H7 (cell line): Measurements from ENCODE around the gene SLIT3. TPM values are rescaled to one million over a fixed set of nuclear protein-coding genes. Genes with fewer than 3 reads are reported as not detected.

Experiments used
- DNase-seq: peaks from one replicate; pipeline ENCODE4 v3.0.0; 2012
- H3K27me3 ChIP-seq: 2 replicates; pipeline ENCODE4 v1.6.0; 2011; ENCODE audit warnings: mild to moderate bottlenecking, low read length; ENCODE audit not compliant: control insufficient read depth, insufficient read depth
- H3K36me3 ChIP-seq: replicated peaks from 2 replicates; pipeline ENCODE4 v1.5.1; 2011; ENCODE audit warnings: low read length; ENCODE audit not compliant: control insufficient read depth, insufficient read depth
- H3K4me3 ChIP-seq: 2 replicates; pipeline ENCODE4 v1.5.1; 2011; ENCODE audit warnings: low read depth, mild to moderate bottlenecking, control low read depth, low read length, moderate library complexity; ENCODE audit not compliant: insufficient read depth
- total RNA-seq: library from RNA; depleted of rRNA; stranded (reverse); fragments of >200 nt; shearing (Covaris generic); gene quantifications from 2 replicates; pipeline ENCODE4 v1.2.3, GENCODE V29; 2014

Gene SLIT3
- total RNA-seq, 1 experiment from 2014 or later: 0.97 TPM

DNA sequence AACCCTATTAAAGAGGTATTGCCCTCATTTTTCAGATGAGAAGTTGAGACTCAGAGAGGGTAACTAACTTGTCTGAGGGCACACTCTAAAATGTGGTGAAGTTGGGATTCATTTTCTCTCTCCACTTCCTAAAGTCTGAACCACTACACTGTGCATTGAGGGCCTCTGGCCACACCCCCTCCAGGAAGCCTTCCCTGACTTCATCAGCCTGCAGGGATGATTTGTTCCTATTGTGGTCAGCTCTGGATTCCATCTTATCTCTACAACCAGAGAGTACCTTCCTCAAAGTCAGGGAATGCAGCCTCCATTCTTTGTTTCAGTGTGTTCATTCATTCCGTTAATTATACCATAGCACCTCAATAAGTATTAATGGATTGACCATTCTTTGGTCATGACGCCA is 365.8 kb downstream of the SLIT3 start:
- DNase-seq: no peak
- Histone ChIP-seq H3K27me3 (no peaks in the 10 kb centered on the region), H3K4me3 (no peak overlapping the region), H3K36me3 (no peaks in the 10 kb centered on the region)

DNA sequence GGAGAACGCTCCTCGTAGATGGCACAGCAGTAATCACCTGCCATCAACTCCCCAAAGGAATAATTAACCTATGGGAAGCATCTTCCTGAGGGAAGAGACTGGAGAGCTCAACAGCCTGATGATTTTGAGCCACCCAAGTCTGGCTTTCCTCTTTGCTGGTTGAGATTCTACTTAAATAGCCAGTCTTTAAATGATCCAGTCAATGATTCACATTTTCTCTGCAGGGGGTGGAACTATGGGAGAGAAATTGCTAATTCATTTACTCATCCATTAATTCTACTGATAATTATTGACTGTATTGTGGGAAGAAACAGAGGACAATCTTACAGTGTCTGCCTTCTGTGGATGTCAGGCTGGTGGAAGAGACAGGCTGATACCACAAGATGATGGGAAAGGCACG is 366.8 kb downstream of the SLIT3 start:
- Histone ChIP-seq H3K36me3 (no peaks in the 10 kb centered on the region), H3K27me3 (no peaks in the 10 kb centered on the region), H3K4me3 (no peak overlapping the region)
- no peak for DNase-seq

DNA sequence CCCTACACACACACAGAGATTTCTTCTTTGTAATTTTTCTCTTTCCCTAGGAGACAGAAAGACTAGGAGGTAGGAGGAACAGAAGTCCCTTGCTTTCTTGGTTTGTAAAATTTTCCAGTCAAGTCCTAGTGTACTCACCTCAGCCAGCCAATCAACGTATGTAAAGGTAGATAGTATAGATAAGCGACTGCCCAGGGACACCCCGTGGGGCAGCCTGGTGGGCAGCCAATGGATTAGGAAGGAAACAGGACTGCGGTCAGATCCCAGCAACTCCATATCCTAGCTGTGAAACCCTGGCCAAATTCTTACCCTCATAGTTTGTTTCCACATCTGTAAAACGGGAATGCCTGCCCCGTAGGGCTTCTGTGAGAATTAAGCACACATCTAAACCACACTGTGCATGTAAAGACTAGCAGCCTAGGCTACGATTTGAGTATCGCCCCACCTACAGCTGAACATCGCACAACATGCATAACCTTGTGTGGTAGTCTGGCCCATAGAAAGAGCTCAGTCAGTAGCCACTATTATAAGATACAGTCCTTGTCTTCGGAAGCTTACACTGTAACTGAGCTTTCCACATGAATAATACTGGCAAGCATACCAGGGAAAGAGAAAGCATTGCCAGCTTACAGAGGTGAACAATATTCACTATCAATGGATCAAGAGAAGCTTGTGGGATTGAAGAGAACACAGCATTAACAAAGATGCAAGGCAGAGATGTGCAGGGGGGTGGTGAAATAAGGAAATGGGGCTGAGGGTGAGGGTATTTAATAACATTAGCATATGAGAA is 368.3 kb downstream of the SLIT3 start:
- Histone ChIP-seq H3K36me3 (no peaks in the 10 kb centered on the region), H3K27me3 (no peaks in the 10 kb centered on the region), H3K4me3 (no peak overlapping the region)
- peak; percentile 37 for DNase-seq

DNA sequence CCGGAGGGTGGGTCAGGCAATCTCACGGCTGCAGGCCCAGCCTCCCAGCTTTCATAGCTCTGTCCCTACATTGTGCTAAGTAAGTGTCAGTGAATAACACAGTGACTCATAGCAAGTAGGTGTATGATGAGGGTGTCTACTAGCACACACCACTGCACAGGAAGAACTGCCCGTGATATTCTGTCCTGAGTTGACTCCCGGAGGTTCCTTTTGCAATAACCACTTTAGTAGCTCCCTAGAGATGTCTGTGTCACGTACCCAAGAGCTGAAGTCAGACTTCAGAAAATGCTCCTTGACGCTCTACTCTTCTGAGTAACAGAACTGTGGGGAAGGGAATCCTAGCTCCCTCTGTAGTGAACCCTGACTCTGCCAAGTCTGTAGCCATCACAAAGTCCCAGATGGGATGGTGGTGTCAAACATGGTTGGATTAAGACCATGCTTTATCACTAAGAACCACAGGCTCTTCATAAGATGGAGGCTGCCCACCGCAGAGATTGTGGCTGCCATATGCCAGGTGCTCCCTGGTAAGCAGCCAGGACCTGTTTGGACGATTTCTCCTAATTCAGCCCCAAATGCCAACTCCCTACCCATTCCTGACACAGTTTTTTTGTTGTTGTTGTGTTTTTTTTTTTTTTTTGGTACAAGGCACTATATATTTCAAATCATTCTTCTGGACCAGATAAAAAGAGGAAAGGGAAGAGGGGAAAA is 369.1 kb downstream of the SLIT3 start:
- Histone ChIP-seq H3K36me3 (no peaks in the 10 kb centered on the region), H3K27me3 (no peaks in the 10 kb centered on the region), H3K4me3 (no peak overlapping the region)
- no peak for DNase-seq

DNA sequence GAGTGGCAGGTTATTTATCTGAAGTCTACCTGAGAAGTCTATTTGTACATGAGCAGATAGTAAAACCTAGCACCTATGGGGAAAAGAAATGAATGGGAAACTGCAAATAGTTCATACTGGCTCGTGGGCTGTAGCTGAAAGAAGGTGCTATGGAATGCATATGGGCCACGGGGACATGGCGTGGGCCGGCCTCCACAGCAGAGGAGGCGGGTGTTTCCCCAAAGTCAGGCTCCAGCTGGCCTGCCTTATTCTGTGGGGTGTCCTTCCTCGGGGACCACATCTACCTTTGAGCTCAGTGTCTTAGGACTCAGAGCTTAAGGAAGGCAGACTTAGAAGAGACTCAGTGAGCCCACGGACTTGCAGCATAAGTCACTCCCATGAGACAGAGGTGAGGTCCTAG is 371.3 kb downstream of the SLIT3 start:
- DNase-seq: no peak
- Histone ChIP-seq H3K4me3 (no peak overlapping the region), H3K36me3 (no peaks in the 10 kb centered on the region), H3K27me3 (no peaks in the 10 kb centered on the region)

DNA sequence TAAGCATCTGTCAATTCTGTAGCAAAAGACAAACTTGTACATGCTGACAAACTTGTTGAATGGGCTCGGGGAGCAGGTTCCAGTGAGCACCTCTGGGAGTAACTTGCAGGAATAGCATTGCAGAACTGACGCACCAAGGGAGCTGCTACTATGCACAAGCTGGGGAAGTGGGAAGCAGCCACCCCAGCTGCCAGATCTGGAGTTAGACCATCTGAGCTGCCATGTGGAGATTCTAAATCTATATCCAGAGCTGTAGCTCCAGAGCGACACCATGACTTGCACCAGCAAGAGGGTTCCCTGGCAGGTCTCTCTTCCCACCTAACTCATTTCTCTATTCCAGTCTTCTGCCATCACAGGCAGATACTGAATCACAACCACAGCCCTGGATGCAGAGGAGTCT is 375.8 kb downstream of the SLIT3 start:
- no peaks in the 10 kb centered on the region for H3K27me3 ChIP-seq
- no peak overlapping the region for H3K4me3 ChIP-seq
- no peak for DNase-seq
- no peaks in the 10 kb centered on the region for H3K36me3 ChIP-seq

DNA sequence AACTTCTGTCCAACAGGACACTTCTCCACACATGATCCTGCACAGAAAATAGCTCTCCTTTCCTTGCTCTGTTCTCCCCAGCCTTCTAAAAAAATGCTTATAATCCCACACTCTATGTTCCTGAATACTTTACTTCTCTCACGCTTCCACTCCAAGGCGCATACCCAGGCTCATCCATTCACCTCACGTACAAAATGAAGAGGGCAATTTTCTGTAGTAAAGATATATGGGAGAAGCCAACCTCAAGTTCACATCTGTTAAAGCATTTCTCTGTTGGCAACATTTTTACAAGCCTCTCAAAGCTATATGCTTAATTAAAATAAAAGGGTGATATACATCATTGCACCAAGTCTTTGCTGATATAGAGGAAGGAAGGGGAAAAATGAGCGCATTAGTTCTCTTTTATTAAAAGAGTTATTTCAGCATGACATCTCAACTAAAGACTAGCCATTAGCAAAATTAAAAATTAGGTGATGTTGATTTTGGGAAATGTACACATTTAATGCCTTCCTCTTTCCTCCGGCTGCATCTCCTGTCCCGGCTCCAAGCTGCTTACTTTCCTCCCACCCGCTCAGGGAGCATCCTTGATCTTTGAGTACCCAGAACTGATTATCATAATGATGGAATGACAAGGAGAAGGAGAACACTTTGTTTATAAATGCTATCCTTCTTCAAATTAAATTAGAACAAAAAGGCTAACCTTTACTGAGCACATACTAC is 379.6 kb downstream of the SLIT3 start:
- no peak for DNase-seq

DNA sequence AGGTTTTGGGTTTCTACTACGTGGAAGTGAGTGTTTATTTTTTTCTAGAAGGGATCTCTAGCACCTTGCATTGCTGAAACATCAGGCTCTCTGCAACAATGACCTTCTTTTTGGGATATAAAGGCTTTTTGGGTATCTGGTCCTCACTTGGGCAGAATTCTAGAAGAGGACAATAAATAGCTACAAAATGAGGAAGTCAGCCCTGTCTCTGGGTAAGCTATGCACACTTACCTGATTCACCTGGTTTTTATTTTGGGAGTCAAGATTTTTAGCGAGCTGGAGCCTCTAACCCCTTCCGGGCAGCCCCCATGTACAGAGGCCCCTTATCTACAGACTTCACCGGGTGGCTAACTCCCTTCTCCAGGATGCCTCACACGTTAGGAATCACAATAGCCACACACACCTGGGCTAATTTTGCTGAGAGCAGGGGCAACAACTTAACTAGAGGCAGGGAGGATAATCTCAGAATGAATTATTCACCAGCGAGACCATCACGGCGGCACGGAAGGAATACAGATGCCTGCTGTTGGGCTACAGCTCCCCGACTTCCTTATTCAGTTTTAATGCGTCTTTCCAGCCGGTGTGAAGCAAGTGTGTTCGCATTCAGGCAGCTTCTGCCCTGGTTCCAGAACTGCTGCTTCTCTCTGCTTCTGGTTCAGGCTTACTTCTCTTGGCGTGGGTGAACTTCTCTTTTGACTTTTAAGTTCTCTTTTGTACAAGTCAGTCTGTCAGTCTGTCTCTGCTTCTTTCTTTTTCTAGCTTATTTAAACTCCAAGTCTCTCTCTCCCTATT is 380.7 kb downstream of the SLIT3 start:
- Histone ChIP-seq H3K36me3 (no peaks in the 10 kb centered on the region), H3K4me3 (no peak overlapping the region), H3K27me3 (no peaks in the 10 kb centered on the region)
- DNase-seq: peak; percentile 50

More for the DNA sequence above, 379.6 kb downstream of the SLIT3 start:
- H3K36me3 ChIP-seq: no peaks in the 10 kb centered on the region
- no peak overlapping the region for H3K4me3 ChIP-seq
- H3K27me3 ChIP-seq: no peaks in the 10 kb centered on the region

DNA sequence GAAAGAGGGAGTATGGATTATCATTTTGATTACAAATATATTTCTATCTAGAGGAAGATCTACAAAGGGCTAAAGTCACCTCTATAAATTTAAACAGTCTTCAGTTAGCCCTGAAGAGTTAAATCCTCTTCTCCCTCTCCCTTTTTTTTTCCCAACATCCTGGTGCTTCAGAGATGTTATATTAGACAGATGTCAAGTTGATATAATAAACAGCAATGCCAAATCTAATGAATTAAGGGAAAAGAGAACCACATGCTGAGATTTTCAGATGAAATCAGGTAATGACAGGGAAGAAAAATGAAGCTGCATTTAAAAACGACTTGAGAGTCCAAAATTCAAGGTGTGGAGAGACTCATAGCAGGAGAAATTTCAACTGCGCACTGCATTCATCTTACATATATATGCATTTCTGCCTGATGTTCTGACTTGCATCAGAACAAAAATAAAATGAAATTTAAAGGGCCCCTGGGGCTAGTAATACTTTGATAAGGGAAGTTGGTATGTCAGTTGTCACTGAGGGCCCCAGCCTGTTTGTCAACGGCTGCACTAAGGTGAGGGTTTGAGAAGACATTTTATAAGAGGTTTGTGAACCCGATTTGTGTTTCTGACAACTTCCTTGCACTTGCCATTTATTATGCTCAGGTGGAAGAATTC is 382.9 kb downstream of the SLIT3 start:
- no peak for DNase-seq
- no peaks in the 10 kb centered on the region for H3K27me3 ChIP-seq

DNA sequence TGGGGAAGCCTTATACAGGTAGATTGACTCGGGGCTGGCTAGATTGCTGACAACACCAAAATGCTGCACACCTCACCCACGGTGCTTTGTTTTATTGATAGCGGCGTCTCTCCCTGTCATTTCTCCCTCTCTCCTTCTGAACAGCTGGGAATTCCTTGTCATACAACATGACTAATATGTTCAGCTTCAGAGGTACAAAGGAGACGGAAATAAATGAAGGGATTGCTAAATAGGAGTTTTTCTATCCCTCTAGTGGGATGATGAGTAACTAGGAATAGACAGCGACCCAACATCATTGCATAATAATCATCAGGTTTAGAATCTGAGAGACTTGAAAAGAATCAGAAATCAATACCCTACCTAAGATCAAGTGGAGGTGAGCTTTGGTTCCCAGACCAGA is 384.1 kb downstream of the SLIT3 start:
- Histone ChIP-seq H3K36me3 (no peaks in the 10 kb centered on the region), H3K4me3 (no peak overlapping the region), H3K27me3 (no peaks in the 10 kb centered on the region)
- no peak for DNase-seq

More for the DNA sequence above, 382.9 kb downstream of the SLIT3 start:
- no peaks in the 10 kb centered on the region for H3K36me3 ChIP-seq
- H3K4me3 ChIP-seq: no peak overlapping the region

DNA sequence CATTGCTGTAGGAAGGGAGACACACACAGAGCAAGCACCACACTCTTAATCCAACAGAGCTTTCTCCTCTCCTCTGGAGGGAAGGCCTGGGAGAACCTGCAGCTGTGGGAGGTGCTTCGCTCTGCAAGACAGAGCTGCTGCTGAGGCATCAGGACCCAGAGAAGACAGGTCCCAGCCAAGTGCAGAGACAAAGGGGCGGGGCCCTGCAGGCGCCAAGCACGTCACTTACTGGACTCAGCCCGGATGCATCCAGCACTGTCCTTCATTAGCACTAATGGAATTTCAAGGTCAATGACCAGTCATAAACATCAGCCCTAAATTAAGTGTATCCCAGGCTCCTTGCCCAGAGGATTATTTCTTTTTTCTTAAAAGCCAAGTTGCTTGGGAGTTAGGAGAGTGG is 384.7 kb downstream of the SLIT3 start:
- peak; percentile 77 for DNase-seq
- H3K4me3 ChIP-seq: no peak overlapping the region
- H3K27me3 ChIP-seq: no peaks in the 10 kb centered on the region; the same call in 1 of the 2 replicates

DNA sequence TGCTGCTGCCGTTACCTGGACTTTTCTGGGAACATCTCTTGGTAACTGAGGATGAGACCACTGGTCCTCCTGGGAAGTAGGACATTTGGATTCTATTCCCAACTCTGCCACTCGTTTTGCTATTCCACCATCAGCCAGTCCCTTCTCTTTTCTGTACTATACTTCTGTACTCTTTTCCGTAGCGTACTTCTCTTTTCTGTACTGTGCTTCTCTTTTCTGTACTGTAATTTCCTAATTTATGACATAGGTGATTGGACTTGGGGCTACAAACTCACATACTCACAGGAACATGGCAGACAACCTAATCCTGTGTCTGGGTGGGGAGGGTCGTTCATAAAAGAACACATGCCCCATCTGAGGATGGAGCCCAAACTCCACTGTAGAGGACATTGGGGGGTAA is 386.4 kb downstream of the SLIT3 start:
- Histone ChIP-seq H3K27me3 (no peaks in the 10 kb centered on the region; the same call in 1 of the 2 replicates), H3K4me3 (no peak overlapping the region), H3K36me3 (no peaks in the 10 kb centered on the region)
- no peak for DNase-seq

More for the DNA sequence above, 384.7 kb downstream of the SLIT3 start:
- no peaks in the 10 kb centered on the region for H3K36me3 ChIP-seq

DNA sequence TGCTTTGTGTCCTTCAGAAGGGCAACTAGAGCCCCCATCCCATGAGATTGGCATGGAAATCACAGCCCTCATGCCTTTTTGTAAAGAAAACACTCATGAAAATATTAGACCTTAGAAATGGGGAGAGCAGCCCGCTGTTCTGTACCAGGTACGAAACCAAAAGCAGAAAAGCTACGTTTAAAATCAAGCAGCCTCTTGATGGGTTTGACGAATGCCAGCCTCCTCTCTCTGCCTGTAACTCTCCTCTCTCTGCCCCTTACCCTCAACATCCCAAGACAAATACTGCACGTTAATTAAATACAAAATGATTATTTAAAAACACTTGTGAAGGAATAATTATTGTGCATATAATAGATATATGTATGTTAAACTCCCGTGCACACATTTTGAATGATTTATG is 390.1 kb downstream of the SLIT3 start:
- DNase-seq: no peak
- Histone ChIP-seq H3K4me3 (no peak overlapping the region), H3K36me3 (no peaks in the 10 kb centered on the region), H3K27me3 (no peaks in the 10 kb centered on the region; the same call in 1 of the 2 replicates)

DNA sequence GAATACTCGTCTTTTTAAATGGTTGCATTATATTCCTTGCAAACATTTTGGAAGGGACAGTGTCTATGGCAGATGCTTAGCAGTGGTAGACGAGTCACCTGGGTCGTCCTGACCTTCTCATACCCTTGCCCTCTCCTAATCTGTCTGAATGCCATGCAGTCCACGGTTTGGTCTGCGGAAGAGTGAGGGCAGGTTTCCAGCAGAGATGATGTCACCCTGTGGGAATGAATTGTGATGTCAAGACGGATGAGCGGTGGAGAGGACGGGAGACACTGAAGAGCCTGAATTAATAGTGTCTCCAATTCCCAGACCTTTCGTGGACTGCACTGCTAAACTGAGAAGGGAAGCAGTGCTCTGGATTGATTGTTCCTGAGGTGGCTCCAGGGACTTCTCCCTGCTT is 392.7 kb downstream of the SLIT3 start:
- no peak for DNase-seq
- no peaks in the 10 kb centered on the region for H3K36me3 ChIP-seq
- no peaks in the 10 kb centered on the region; the same call in 1 of the 2 replicates for H3K27me3 ChIP-seq

More for the DNA sequence above, 392.7 kb downstream of the SLIT3 start:
- no peak overlapping the region for H3K4me3 ChIP-seq
